Loucy (cell line): ENCODE data around the gene ZSWIM6.

Experiments
- H2AFZ ChIP-seq: fragments of 200-600 bp; sonication (generic); 2 replicates; pipeline ENCODE4 v1.6.0; 2016; ENCODE audit warnings: antibody characterized with exemption, mild to moderate bottlenecking, low read length, moderate library complexity
- H3F3A ChIP-seq: fragments of 200-600 bp; 2 replicates; pipeline ENCODE4 v1.6.0; 2016; ENCODE audit warnings: antibody characterized with exemption, low read depth, mild to moderate bottlenecking
- H3K27me3 ChIP-seq: fragments of 200-600 bp; sonication (generic); 2 replicates; pipeline ENCODE4 v1.6.1; 2014; ENCODE audit warnings: low read length, mild to moderate bottlenecking; ENCODE audit not compliant: insufficient read depth, poor library complexity, severe bottlenecking
- H3K36me3 ChIP-seq: fragments of 200-600 bp; sonication (generic); 2 replicates; pipeline ENCODE4 v1.6.1; 2016; ENCODE audit warnings: low read length; ENCODE audit not compliant: insufficient read depth
- H3K4me1 ChIP-seq: fragments of 200-600 bp; sonication (generic); 2 replicates; pipeline ENCODE4 v1.5.1; 2014; ENCODE audit warnings: low read length, mild to moderate bottlenecking; ENCODE audit not compliant: insufficient read depth, poor library complexity, severe bottlenecking
- H3K4me2 ChIP-seq: fragments of 200-600 bp; sonication (generic); 2 replicates; pipeline ENCODE4 v1.6.0; 2014; ENCODE audit warnings: antibody characterized with exemption, low read length, low read depth, mild to moderate bottlenecking; ENCODE audit not compliant: poor library complexity, severe bottlenecking
- H3K4me3 ChIP-seq: fragments of 200-600 bp; sonication (generic); 2 replicates; pipeline ENCODE4 v1.5.1; 2014; ENCODE audit warnings: low read length, mild to moderate bottlenecking, mixed read lengths; ENCODE audit not compliant: poor library complexity, severe bottlenecking
- H3K79me2 ChIP-seq: fragments of 200-600 bp; sonication (generic); 2 replicates; pipeline ENCODE4 v1.6.1; 2014; ENCODE audit warnings: low read length; ENCODE audit not compliant: insufficient read depth
- H3K9ac ChIP-seq: fragments of 200-600 bp; sonication (generic); 2 replicates; pipeline ENCODE4 v1.6.0; 2014; ENCODE audit warnings: mild to moderate bottlenecking, low read depth, low read length, moderate library complexity; ENCODE audit not compliant: poor library complexity, severe bottlenecking
- H3K9me2 ChIP-seq: fragments of 200-600 bp; sonication (generic); replicated peaks from 2 replicates; pipeline ENCODE4 v1.6.1; 2016; ENCODE audit warnings: low read depth, low read length, mixed read lengths
- H3K9me3 ChIP-seq: fragments of 200-600 bp; sonication (generic); 2 replicates; pipeline ENCODE4 v1.6.1; 2014; ENCODE audit warnings: mild to moderate bottlenecking, antibody characterized with exemption, low read length, low read depth; ENCODE audit not compliant: insufficient read depth
- H4K20me1 ChIP-seq: fragments of 200-600 bp; sonication (generic); 2 replicates; pipeline ENCODE4 v1.6.0; 2014; ENCODE audit warnings: antibody characterized with exemption, low read length, mild to moderate bottlenecking; ENCODE audit not compliant: insufficient read depth, poor library complexity, severe bottlenecking
- EZH2phosphoT487 ChIP-seq: fragments of 200-600 bp; IDR thresholded peaks from 2 replicates; pipeline ENCODE4 v1.6.1; 2018; ENCODE audit warnings: antibody characterized with exemption, mild to moderate bottlenecking, moderate library complexity, borderline replicate concordance
- TF ChIP-seq, protein P1 (sequence below): fragments of 200-600 bp; sonication (generic); conservative IDR thresholded peaks from 2 replicates; pipeline ENCODE4 v1.5.1; 2014; ENCODE audit warnings: mild to moderate bottlenecking, antibody characterized with exemption, low read length

ZSWIM6 gene

DNA sequence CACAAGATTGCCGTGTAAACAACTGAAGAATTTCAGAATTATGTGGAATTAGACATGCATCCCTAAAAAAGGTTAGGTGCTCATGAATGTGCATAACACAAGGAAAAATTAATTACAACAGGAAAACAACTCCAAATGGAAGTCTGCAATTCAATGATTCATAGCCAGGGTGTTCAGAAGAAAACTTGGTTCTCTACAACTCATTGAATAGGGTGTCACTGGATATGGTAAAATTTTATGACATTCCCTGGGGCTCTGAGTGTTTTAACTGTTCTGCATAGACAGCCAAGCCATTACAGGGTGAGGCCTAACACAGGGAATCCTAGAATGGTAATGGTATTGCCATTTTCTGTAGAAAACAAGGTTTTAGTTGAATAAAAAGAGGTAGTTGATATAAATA, 24.4 kb upstream of the ZSWIM6 start:
- Histone ChIP-seq H3K4me3 (no peak overlapping the region), H3K4me2 (no peak overlapping the region), H3K79me2 (no peaks in the 10 kb centered on the region)

DNA sequence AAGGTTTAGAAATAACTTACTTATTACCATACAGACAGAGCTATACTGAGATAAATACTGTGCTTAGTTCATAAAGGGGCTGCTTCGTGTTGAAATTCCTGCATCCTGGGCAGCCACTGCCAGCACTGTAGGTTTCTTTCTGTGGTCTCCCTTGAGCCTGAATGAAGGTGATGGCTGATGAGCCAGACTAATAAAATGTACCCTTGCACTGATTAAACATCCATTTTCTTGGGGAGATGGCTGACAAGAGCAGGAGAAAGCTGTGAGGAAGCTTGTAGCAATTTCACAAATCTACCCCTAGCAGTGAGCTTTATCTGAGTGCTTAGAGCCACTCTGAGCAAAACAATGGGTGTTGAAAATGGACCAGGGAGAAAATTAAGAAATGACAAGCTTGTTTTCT, 23.3 kb upstream of the ZSWIM6 start:
- H3K9ac ChIP-seq, result no peak overlapping the region
- no peaks in the 10 kb centered on the region for H3K4me1 ChIP-seq

More for the DNA sequence above, 24.4 kb upstream of the ZSWIM6 start:
- no peaks in the 10 kb centered on the region for H4K20me1 ChIP-seq
- H3K36me3 ChIP-seq, result no peaks in the 10 kb centered on the region
- H3K27me3 ChIP-seq, result no peaks in the 10 kb centered on the region
- H3K9ac ChIP-seq, result no peak overlapping the region
- H3F3A ChIP-seq, result no peaks in the 10 kb centered on the region
- no peaks in the 10 kb centered on the region for H3K4me1 ChIP-seq
- no peaks in the 10 kb centered on the region for H3K9me2 ChIP-seq
- TF ChIP-seq, protein P1, sequence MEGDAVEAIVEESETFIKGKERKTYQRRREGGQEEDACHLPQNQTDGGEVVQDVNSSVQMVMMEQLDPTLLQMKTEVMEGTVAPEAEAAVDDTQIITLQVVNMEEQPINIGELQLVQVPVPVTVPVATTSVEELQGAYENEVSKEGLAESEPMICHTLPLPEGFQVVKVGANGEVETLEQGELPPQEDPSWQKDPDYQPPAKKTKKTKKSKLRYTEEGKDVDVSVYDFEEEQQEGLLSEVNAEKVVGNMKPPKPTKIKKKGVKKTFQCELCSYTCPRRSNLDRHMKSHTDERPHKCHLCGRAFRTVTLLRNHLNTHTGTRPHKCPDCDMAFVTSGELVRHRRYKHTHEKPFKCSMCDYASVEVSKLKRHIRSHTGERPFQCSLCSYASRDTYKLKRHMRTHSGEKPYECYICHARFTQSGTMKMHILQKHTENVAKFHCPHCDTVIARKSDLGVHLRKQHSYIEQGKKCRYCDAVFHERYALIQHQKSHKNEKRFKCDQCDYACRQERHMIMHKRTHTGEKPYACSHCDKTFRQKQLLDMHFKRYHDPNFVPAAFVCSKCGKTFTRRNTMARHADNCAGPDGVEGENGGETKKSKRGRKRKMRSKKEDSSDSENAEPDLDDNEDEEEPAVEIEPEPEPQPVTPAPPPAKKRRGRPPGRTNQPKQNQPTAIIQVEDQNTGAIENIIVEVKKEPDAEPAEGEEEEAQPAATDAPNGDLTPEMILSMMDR, result no peak
- no peak for TF ChIP-seq EZH2phosphoT487
- H2AFZ ChIP-seq, result no peak overlapping the region; the same call in 1 of the 2 replicates
- H3K9me3 ChIP-seq, result no peaks in the 10 kb centered on the region

DNA sequence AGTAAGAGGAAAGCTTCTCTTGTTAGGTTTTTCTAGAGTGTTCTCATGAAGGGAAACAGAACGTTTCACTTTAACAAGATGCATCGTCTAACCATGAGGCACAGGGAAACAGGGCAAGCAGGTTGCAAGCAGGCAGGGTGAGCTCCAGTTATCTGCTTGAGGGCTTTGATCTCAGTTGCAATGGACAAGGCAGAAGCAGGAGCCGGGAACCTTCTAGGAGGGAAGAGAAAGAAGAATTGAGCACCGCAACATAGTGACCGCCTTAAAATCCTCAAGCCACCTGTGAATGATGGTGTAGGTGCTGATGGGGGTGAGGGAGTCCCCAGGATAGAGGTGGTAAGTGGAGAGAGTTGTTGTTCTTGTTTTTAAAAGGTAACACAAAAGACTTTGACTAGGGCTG, 22.9 kb upstream of the ZSWIM6 start:
- Histone ChIP-seq H3F3A (no peaks in the 10 kb centered on the region), H3K4me3 (no peak overlapping the region), H3K79me2 (no peaks in the 10 kb centered on the region), H3K9ac (no peak overlapping the region), H3K36me3 (no peaks in the 10 kb centered on the region), H3K4me1 (peaks cover 4% of the 10 kb centered on the region), H4K20me1 (no peaks in the 10 kb centered on the region), H3K4me2 (no peak overlapping the region), H3K9me3 (no peaks in the 10 kb centered on the region), H3K27me3 (no peaks in the 10 kb centered on the region), H3K9me2 (no peaks in the 10 kb centered on the region), H2AFZ (0 out of 2 replicates have a peak overlapping the region, but pooled peaks have one; percentile 33)
- TF ChIP-seq, protein P1, result no peak
- TF ChIP-seq EZH2phosphoT487, result no peak

More for the DNA sequence above, 23.3 kb upstream of the ZSWIM6 start:
- H3K9me3 ChIP-seq, result no peaks in the 10 kb centered on the region
- H3K36me3 ChIP-seq, result no peaks in the 10 kb centered on the region
- no peak for TF ChIP-seq EZH2phosphoT487
- TF ChIP-seq, protein P1, result no peak
- H2AFZ ChIP-seq, result 0 out of 2 replicates have a peak overlapping the region, but pooled peaks have one; percentile 33
- H3K4me2 ChIP-seq, result no peak overlapping the region
- no peaks in the 10 kb centered on the region for H3K9me2 ChIP-seq
- H3K79me2 ChIP-seq, result no peaks in the 10 kb centered on the region
- no peaks in the 10 kb centered on the region for H4K20me1 ChIP-seq
- no peaks in the 10 kb centered on the region for H3F3A ChIP-seq
- no peaks in the 10 kb centered on the region for H3K27me3 ChIP-seq
- H3K4me3 ChIP-seq, result no peak overlapping the region
